ENCODE measurements around the gene NXNL2. TPM values are rescaled to one million over a fixed set of nuclear protein-coding genes. Genes with fewer than 3 reads are reported as not detected.

NXNL2 gene
- total RNA-seq, 1 experiment from 2014 or later: 6.9 TPM

Other genes starting within 250 kb of the NXNL2 start
- 83.5 and 85.7 TPM in 2 replicates for gene SPIN1, start 146.7 kb upstream of the NXNL2 start, total RNA-seq (2014; rRNA removed; shearing (Covaris generic); ENCODE audit: low replicate concordance)